Hepatocyte (in vitro differentiated cells): ENCODE measurements around the gene AGPS. TPM values are rescaled to one million over a fixed set of nuclear protein-coding genes. Genes with fewer than 3 reads are reported as not detected.

Experiments
- DNase-seq: peaks from one replicate; pipeline ENCODE4 v3.0.0-alpha.2; 2016; ENCODE audit warnings: low spot score
- H2AFZ ChIP-seq: fragments of 200-600 bp; sonication (generic); 2 replicates; pipeline ENCODE4 v1.6.0; 2016; ENCODE audit warnings: antibody characterized with exemption, mild to moderate bottlenecking
- H3K27ac ChIP-seq: fragments of 200-600 bp; sonication (generic); 2 replicates; pipeline ENCODE4 v1.5.1; 2016; ENCODE audit warnings: mild to moderate bottlenecking
- H3K27me3 ChIP-seq: fragments of 200-600 bp; sonication (generic); 2 replicates; pipeline ENCODE4 v1.6.1; 2016
- H3K36me3 ChIP-seq: fragments of 200-600 bp; sonication (generic); replicated peaks from 2 replicates; pipeline ENCODE4 v1.5.1; 2016; ENCODE audit warnings: low read depth; ENCODE audit not compliant: insufficient read depth
- H3K4me1 ChIP-seq: fragments of 200-600 bp; sonication (generic); 2 replicates; pipeline ENCODE4 v1.5.1; 2016; ENCODE audit warnings: mild to moderate bottlenecking, moderate library complexity; ENCODE audit not compliant: insufficient read depth
- H3K4me2 ChIP-seq: fragments of 200-600 bp; sonication (generic); 2 replicates; pipeline ENCODE4 v1.6.0; 2016
- H3K4me3 ChIP-seq: fragments of 200-600 bp; sonication (generic); 2 replicates; pipeline ENCODE4 v1.5.1; 2016; ENCODE audit warnings: mild to moderate bottlenecking
- H3K79me2 ChIP-seq: fragments of 200-600 bp; sonication (generic); 2 replicates; pipeline ENCODE4 v1.6.0; 2017; ENCODE audit warnings: mild to moderate bottlenecking
- H3K9me2 ChIP-seq: fragments of 200-600 bp; sonication (generic); replicated peaks from 2 replicates; pipeline ENCODE4 v1.6.0; 2017; ENCODE audit warnings: mild to moderate bottlenecking; ENCODE audit not compliant: insufficient read depth
- H3K9me3 ChIP-seq: fragments of 200-600 bp; sonication (generic); 2 replicates; pipeline ENCODE4 v1.5.1; 2016; ENCODE audit warnings: low read depth, mild to moderate bottlenecking
- H4K20me1 ChIP-seq: fragments of 200-600 bp; sonication (generic); 2 replicates; pipeline ENCODE4 v1.6.0; 2016; ENCODE audit warnings: mild to moderate bottlenecking; ENCODE audit not compliant: insufficient read depth, poor library complexity, severe bottlenecking
- CTCF ChIP-seq: fragments of 200-600 bp; sonication (generic); IDR thresholded peaks from 2 replicates; pipeline ENCODE4 v1.5.1; 2016; ENCODE audit warnings: antibody characterized with exemption, mild to moderate bottlenecking; ENCODE audit not compliant: poor library complexity
- EZH2 ChIP-seq: fragments of 200-600 bp; sonication (generic); IDR thresholded peaks from 2 replicates; pipeline ENCODE4 v1.6.1; 2016; ENCODE audit warnings: antibody characterized with exemption, mild to moderate bottlenecking, borderline replicate concordance
- EZH2phosphoT487 ChIP-seq: fragments of 200-600 bp; sonication (generic); IDR thresholded peaks from one replicate; pipeline ENCODE4 v1.6.1; 2018; ENCODE audit warnings: antibody characterized with exemption, mild to moderate bottlenecking, low read depth, moderate library complexity; ENCODE audit not compliant: unreplicated experiment, severe bottlenecking
- WGBS: methylation state at CpG from one replicate; pipeline ENCODE4 v1.1.6; 2016; ENCODE audit warnings: low lambda C conversion rate; ENCODE audit errors: missing lambda C conversion rate; 5-methylcytosine and 5-hydroxymethylcytosine counted together
- polyA plus RNA-seq: library from polyadenylated mRNA; unstranded; fragments of >200 nt; fragmentation: Nextera tagmentation; extraction: Ambion mirVana; gene quantifications from 2 replicates; pipeline ENCODE4 v1.2.1, GENCODE V29; 2016
- total RNA-seq: library from RNA; depleted of rRNA; stranded (reverse); fragments of >200 nt; gene quantifications from 2 replicates; pipeline ENCODE4 v1.2.3, GENCODE V29; 2014

AGPS gene
- total and polyA plus RNA-seq, 2 experiments from 2014 or later, result 26.6 to 36.1 TPM

- no peaks in the 10 kb centered on the region for H3K27me3 ChIP-seq
- no peaks in the 10 kb centered on the region for H3K36me3 ChIP-seq
- H3K4me3 ChIP-seq, result no peak overlapping the region
- no peak overlapping the region for H3K27ac ChIP-seq
- H3K9me3 ChIP-seq, result no peaks in the 10 kb centered on the region
- DNase-seq, result no peak
- H3K4me2 ChIP-seq, result no peak overlapping the region
- no peaks in the 10 kb centered on the region for H3K79me2 ChIP-seq
- no peaks in the 10 kb centered on the region for H3K9me2 ChIP-seq
- TF ChIP-seq EZH2 (no peak), CTCF (no peak), EZH2phosphoT487 (no peak)
- no peaks in the 10 kb centered on the region for H4K20me1 ChIP-seq
- H2AFZ ChIP-seq, result no peak overlapping the region
- H3K4me1 ChIP-seq, result no peaks in the 10 kb centered on the region
Measured at GRCh38 chr2:177506505-177506904, 113.9 kb downstream of the AGPS start.

- H3K27ac ChIP-seq, result no peak overlapping the region
Measured at GRCh38 chr2:177506998-177507397, 114.4 kb downstream of the AGPS start.

GRCh38 chr2:177516824-177517544 lies 124.4 kb downstream of the AGPS start:
- TF ChIP-seq EZH2 (no peak), CTCF (no peak), EZH2phosphoT487 (no peak)
- H3K4me1 ChIP-seq, result peaks cover 15% of the 10 kb centered on the region
- no peaks in the 10 kb centered on the region for H3K79me2 ChIP-seq
- no peak overlapping the region for H3K4me2 ChIP-seq
- H3K36me3 ChIP-seq, result no peaks in the 10 kb centered on the region
- no peaks in the 10 kb centered on the region for H3K27me3 ChIP-seq
- no peak for DNase-seq
- WGBS, result 86% methylated on average over 4 of the region's 4 CpGs
- H3K27ac ChIP-seq, result no peak overlapping the region
- no peaks in the 10 kb centered on the region for H4K20me1 ChIP-seq
- H2AFZ ChIP-seq, result no peak overlapping the region
- H3K9me2 ChIP-seq, result no peaks in the 10 kb centered on the region
- no peak overlapping the region for H3K4me3 ChIP-seq
- no peaks in the 10 kb centered on the region for H3K9me3 ChIP-seq

More at GRCh38 chr2:177506998-177507397, 114.4 kb downstream of the AGPS start:
- Histone ChIP-seq H3K27me3 (no peaks in the 10 kb centered on the region), H3K9me2 (no peaks in the 10 kb centered on the region), H3K4me3 (no peak overlapping the region), H3K36me3 (no peaks in the 10 kb centered on the region), H2AFZ (no peak overlapping the region), H3K4me2 (no peak overlapping the region), H3K4me1 (no peaks in the 10 kb centered on the region), H3K79me2 (no peaks in the 10 kb centered on the region), H3K9me3 (no peaks in the 10 kb centered on the region), H4K20me1 (no peaks in the 10 kb centered on the region)
- no peak for TF ChIP-seq CTCF
- TF ChIP-seq EZH2phosphoT487, result no peak
- no peak for TF ChIP-seq EZH2
- no peak for DNase-seq
- WGBS, result 97% methylated on average over 2 of the region's 2 CpGs
